Urinary bladder (tissue), 2 donors: ENCODE measurements around the gene DNAI1. TPM values are rescaled to one million over a fixed set of nuclear protein-coding genes. Genes with fewer than 3 reads are reported as not detected.

Experiments used
- polyA plus RNA-seq: library from polyadenylated mRNA; stranded (reverse); fragments of 200-250 nt; gene quantifications from one replicate; pipeline ENCODE4 v1.2.3, GENCODE V29; 2013
- small RNA-seq: library from RNA; depleted of rRNA; stranded (forward); fragments of <200 nt; gene quantifications from one replicate; pipeline ENCODE3, GENCODE V24; 2014
- total RNA-seq: library from RNA; depleted of rRNA; stranded (reverse); fragments of >200 nt; gene quantifications from one replicate; pipeline ENCODE4 v1.2.3, GENCODE V29; 2014
- donor health status: healthy.

The DNAI1 gene
- total and polyA plus RNA-seq, 2 donors = 0.11 TPM; not detected in 1

Small RNAs within 50 kb of the gene (small RNA-seq; reads per million reads assigned to genes)
- gene RN7SKP24 = not detected

Other genes with a start within 250 kb of the DNAI1 start
- 5.8 TPM for gene KIF24, start 129.5 kb upstream of the DNAI1 start, total RNA-seq
- gene KIF24, start 129.5 kb upstream of the DNAI1 start, polyA plus RNA-seq = 0.32 TPM
- gene NUDT2, start 129.2 kb upstream of the DNAI1 start, total RNA-seq = 22.1 TPM
- gene NUDT2, start 129.2 kb upstream of the DNAI1 start, polyA plus RNA-seq = 36.2 TPM
- 2.4 TPM for gene MYORG, start 81.9 kb upstream of the DNAI1 start, total RNA-seq
- gene MYORG, start 81.9 kb upstream of the DNAI1 start, polyA plus RNA-seq = 9.8 TPM
- gene FAM219A, start 235 bp upstream of the DNAI1 start, total RNA-seq = 6.0 TPM
- 20.8 TPM for gene FAM219A, start 235 bp upstream of the DNAI1 start, polyA plus RNA-seq
- 0.26 TPM for gene ENHO, start 64.2 kb downstream of the DNAI1 start, total RNA-seq
- gene ENHO, start 64.2 kb downstream of the DNAI1 start, polyA plus RNA-seq = 1.8 TPM
- gene CNTFR, start 130.9 kb downstream of the DNAI1 start, total RNA-seq = 5.6 TPM
- gene CNTFR, start 130.9 kb downstream of the DNAI1 start, polyA plus RNA-seq = 11.5 TPM
- 13.2 TPM for gene RPP25L, start 153.3 kb downstream of the DNAI1 start, total RNA-seq
- gene RPP25L, start 153.3 kb downstream of the DNAI1 start, polyA plus RNA-seq = 33.7 TPM
- 34.2 TPM for gene DCTN3, start 161.7 kb downstream of the DNAI1 start, total RNA-seq
- 117 TPM for gene DCTN3, start 161.7 kb downstream of the DNAI1 start, polyA plus RNA-seq
- not detected for gene ARID3C, start 170.3 kb downstream of the DNAI1 start, total RNA-seq
- not detected for gene ARID3C, start 170.3 kb downstream of the DNAI1 start, polyA plus RNA-seq
- gene SIGMAR1, start 179.0 kb downstream of the DNAI1 start, total RNA-seq = 18.2 TPM
- gene SIGMAR1, start 179.0 kb downstream of the DNAI1 start, polyA plus RNA-seq = 103 TPM
- 25.4 TPM for gene GALT, start 187.9 kb downstream of the DNAI1 start, total RNA-seq
- 31.8 TPM for gene GALT, start 187.9 kb downstream of the DNAI1 start, polyA plus RNA-seq
- gene IL11RA, start 193.4 kb downstream of the DNAI1 start, total RNA-seq = 43.9 TPM
- gene IL11RA, start 193.4 kb downstream of the DNAI1 start, polyA plus RNA-seq = 39.5 TPM
- not detected for gene CCL27, start 203.9 kb downstream of the DNAI1 start, total RNA-seq
- gene CCL27, start 203.9 kb downstream of the DNAI1 start, polyA plus RNA-seq = 0.32 TPM
- gene CCL19, start 232.5 kb downstream of the DNAI1 start, total RNA-seq = 2.1 TPM
- 4.0 TPM for gene CCL19, start 232.5 kb downstream of the DNAI1 start, polyA plus RNA-seq